ENCODE data around the gene TRAF2.

TRAF2 gene

DNA sequence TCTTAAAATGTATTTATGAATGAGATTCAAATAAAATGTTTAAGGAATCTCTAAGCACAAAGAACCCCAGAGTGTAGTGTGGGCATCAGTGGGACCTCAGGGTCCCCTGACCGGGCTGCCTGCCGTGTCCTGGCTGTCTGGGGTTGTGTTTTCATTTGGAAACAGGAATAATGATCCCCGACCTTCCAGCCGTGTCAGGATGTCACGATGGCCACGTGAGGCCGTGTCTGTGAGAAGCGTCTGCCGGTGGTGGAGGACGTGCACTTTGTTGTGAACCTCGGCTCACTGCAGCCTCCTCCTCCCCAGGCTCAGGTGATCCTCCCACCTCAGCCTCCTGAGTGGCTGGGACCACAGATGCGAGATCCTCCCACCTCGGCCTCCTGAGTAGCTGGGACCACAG is 4.3 kb downstream of the TRAF2 start:
- TF ChIP-seq, protein P1, sequence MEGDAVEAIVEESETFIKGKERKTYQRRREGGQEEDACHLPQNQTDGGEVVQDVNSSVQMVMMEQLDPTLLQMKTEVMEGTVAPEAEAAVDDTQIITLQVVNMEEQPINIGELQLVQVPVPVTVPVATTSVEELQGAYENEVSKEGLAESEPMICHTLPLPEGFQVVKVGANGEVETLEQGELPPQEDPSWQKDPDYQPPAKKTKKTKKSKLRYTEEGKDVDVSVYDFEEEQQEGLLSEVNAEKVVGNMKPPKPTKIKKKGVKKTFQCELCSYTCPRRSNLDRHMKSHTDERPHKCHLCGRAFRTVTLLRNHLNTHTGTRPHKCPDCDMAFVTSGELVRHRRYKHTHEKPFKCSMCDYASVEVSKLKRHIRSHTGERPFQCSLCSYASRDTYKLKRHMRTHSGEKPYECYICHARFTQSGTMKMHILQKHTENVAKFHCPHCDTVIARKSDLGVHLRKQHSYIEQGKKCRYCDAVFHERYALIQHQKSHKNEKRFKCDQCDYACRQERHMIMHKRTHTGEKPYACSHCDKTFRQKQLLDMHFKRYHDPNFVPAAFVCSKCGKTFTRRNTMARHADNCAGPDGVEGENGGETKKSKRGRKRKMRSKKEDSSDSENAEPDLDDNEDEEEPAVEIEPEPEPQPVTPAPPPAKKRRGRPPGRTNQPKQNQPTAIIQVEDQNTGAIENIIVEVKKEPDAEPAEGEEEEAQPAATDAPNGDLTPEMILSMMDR (IDR thresholded peaks at IDR 0.05; ENCODE audit: insufficient read depth, low read length, missing control alignments), result no peak
- CTCF ChIA-PET, result interaction anchor here (1.8 kb wide), 1 partner anchor 144 kb away, joined by 5 read pairs; no protein-coding TSS in a partner anchor
- no peak overlapping the region for H3K4me3 ChIP-seq (ENCODE audit: low read depth, low read length)
- POLR2A ChIA-PET, result no interaction called here
- DNase-seq (ENCODE audit: low read depth, low spot score), result no peak

DNA sequence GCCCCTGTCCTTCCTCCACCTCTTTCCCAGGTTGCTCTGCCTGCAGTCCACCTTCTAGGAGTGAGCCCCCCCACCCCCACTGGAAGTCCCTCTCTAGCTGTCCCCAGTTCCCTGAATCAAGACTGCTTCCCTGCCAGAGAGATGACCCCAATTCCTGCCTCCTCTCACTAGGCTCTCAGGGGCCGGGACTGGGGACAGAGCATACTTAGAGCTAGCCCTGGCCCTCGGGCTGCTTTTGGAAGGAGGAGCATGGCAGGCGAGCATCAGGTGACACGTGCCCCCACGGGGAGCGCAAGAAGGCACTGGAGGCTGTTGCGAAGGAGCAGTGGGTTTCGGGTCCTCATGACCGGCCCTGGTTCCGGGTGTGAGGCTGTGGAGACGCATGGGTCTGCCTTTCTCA is 9.7 kb downstream of the TRAF2 start:
- TF ChIP-seq, protein P1 (IDR thresholded peaks at IDR 0.05; ENCODE audit: insufficient read depth, low read length, missing control alignments), result no peak
- POLR2A ChIA-PET, result no interaction called here
- no peak for DNase-seq (ENCODE audit: low read depth, low spot score)
- H3K4me3 ChIP-seq (ENCODE audit: low read depth, low read length), result no peak overlapping the region
- CTCF ChIA-PET, result interaction anchor here (1.1 kb wide), 1 partner anchor 52 kb away, joined by 3 read pairs; no protein-coding TSS in a partner anchor

DNA sequence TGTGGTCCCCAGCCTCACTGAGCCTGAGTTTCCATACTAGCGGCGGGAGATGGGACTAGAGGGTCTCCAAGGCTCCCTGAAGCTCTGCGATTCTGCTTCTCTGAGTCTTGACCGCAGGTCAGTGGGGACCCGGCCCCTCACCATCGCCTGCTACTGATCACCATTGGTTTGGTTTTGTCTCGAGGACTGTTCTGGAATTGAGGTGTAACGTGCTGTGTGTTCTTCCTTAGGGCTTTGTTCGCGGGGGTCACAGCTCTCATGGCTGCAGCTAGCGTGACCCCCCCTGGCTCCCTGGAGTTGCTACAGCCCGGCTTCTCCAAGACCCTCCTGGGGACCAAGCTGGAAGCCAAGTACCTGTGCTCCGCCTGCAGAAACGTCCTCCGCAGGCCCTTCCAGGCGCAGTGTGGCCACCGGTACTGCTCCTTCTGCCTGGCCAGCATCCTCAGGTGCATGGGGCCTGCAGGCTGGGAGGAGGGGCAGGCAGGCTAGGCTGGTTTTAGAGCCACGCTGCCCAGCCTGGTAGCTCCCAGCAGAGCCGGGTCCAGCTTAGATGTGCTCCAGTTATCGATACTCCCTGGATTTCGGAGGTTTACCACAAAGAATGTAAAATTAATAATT is 12.3 kb downstream of the TRAF2 start:
- DNase-seq (ENCODE audit: low read depth, low spot score), result no peak
- POLR2A ChIA-PET, result no interaction called here
- TF ChIP-seq, protein P1 (IDR thresholded peaks at IDR 0.05; ENCODE audit: insufficient read depth, low read length, missing control alignments), result no peak
- CTCF ChIA-PET, result interaction anchor here (1.4 kb wide), 1 partner anchor 13 kb away, joined by 3 read pairs; no protein-coding TSS in a partner anchor
- H3K4me3 ChIP-seq (ENCODE audit: low read depth, low read length), result no peak overlapping the region

DNA sequence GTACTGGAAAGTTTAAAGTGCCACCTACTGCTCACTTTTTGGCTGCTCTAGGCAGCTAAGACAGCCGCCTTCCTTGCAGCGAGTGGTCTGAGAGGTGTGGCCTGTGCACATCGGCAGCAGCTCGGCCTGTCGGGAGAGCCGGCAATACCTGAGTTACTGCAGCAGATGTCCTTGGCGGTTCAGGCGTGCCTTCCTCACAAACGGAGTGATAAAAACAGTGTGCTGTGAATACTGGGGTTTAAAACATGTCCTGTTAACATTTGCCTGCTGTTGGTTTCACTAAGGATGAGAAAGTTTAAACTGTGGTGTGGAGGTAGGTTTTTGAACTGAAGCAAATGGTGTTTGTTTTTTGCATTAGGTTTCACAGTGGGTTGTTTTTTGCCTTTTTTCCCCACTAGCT is 12.9 kb downstream of the TRAF2 start:
- CTCF ChIA-PET, result interaction anchor here (1.4 kb wide), 1 partner anchor 13 kb away, joined by 3 read pairs; no protein-coding TSS in a partner anchor
- POLR2A ChIA-PET, result no interaction called here
- TF ChIP-seq, protein P1 (IDR thresholded peaks at IDR 0.05; ENCODE audit: insufficient read depth, low read length, missing control alignments), result no peak

DNA sequence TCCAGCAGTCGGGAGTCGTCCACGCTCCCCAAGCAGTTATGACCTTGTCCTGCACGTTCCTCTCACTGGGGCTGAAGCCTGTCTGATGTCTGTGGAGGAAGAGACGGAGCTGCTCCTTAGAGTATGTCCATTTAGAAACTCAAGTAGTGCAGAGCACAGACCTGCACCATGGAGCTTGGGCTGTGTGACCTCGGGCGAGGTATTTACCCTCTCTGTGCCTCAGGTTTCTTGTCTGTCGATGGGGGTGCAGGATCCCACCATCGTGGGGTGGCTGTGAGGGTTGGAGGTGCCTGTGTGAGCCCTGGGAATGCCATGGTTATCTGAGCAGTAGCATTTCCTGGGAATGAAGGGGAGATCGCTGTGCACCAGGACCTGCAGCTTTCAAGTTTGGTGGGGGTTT is 14.2 kb downstream of the TRAF2 start:
- POLR2A ChIA-PET, result no interaction called here
- no peak overlapping the region for H3K4me3 ChIP-seq (ENCODE audit: low read depth, low read length)
- CTCF ChIA-PET, result no interaction called here
- no peak for DNase-seq (ENCODE audit: low read depth, low spot score)
- TF ChIP-seq, protein P1 (IDR thresholded peaks at IDR 0.05; ENCODE audit: insufficient read depth, low read length, missing control alignments), result no peak

More for the DNA sequence above, 12.9 kb downstream of the TRAF2 start:
- H3K4me3 ChIP-seq (ENCODE audit: low read depth, low read length), result no peak overlapping the region
- DNase-seq (ENCODE audit: low read depth, low spot score), result no peak

DNA sequence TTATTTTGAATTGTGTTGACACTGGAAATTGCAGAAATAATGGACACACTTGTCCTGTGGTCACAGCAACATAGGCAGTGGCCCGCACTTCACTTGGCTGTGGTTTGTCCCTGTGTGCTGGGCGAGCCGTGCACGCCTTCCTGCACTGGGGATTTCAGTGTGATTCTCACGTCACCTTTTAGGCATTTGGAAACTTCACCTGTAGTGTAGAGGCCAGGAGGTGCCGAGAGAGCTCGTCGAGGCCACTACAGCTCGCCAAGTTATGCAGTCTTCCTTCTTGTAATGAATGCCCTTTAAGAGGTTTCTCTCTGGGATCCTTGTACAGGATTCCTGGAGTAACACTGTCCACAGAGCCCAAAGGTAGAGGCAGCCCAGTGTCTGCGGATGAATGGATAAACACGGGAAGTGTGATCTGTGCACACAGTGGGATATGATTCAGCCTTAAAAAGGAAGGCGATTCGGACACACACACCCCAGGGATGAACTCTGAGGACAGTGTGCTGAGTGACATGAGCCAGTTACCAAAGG is 14.7 kb downstream of the TRAF2 start:
- DNase-seq (ENCODE audit: low read depth, low spot score), result no peak
- TF ChIP-seq, protein P1 (IDR thresholded peaks at IDR 0.05; ENCODE audit: insufficient read depth, low read length, missing control alignments), result no peak
- ChIA-PET CTCF (no interaction called here), POLR2A (no interaction called here)
- H3K4me3 ChIP-seq (ENCODE audit: low read depth, low read length), result no peak overlapping the region

All from AG04449 (cell line).